ENCODE measurements around the gene ARNT2. TPM values are rescaled to one million over a fixed set of nuclear protein-coding genes. Genes with fewer than 3 reads are reported as not detected.

The ARNT2 gene
- polyA plus RNA-seq, 1 experiment, result 44.6 TPM

GRCh38 chr15:80452166-80452565 lies 48.0 kb downstream of the ARNT2 start:
- Histone ChIP-seq H3K27me3 (ENCODE audit: control insufficient read depth, insufficient read depth, low read length) (no peaks in the 10 kb centered on the region), H3K4me3 (ENCODE audit: low read depth, low read length) (no peak overlapping the region), H3K36me3 (ENCODE audit: control insufficient read depth, insufficient read depth, low read length) (no peaks in the 10 kb centered on the region)
- POLR2A ChIA-PET, result no interaction called here
- CTCF ChIA-PET, result interaction anchor here (0.8 kb wide), 1 partner anchor 34 kb away, joined by 3 read pairs; no protein-coding TSS in a partner anchor
- no peak for TF ChIP-seq CTCF (IDR thresholded peaks at IDR 0.05; ENCODE audit: insufficient read depth, low read depth, low read length)
- no peak for DNase-seq (ENCODE audit: low read depth)

- Histone ChIP-seq H3K4me3 (ENCODE audit: low read depth, low read length) (no peak overlapping the region), H3K36me3 (ENCODE audit: control insufficient read depth, insufficient read depth, low read length) (no peaks in the 10 kb centered on the region), H3K27me3 (ENCODE audit: control insufficient read depth, insufficient read depth, low read length) (no peaks in the 10 kb centered on the region)
- TF ChIP-seq CTCF (IDR thresholded peaks at IDR 0.05; ENCODE audit: insufficient read depth, low read depth, low read length), result no peak
- DNase-seq (ENCODE audit: low read depth), result no peak
- ChIA-PET CTCF (interaction anchor here (0.6 to 4.5 kb wide), 32 partner anchors 8 to 513 kb away, joined by 3 to 117 read pairs (median 4); partner anchors contain the start of gene CEMIP), POLR2A (interaction anchor here (0.5 to 1.0 kb wide), 5 partner anchors 27 to 325 kb away, joined by 3 to 9 read pairs (median 3); partner anchors contain the start of gene CEMIP)
Observed at GRCh38 chr15:80455051-80455648, 51.0 kb downstream of the ARNT2 start.

GRCh38 chr15:80455668-80456442 lies 51.7 kb downstream of the ARNT2 start:
- DNase-seq (ENCODE audit: low read depth), result peak; percentile 88
- ChIA-PET CTCF (interaction anchor here (0.6 to 4.5 kb wide), 42 partner anchors 9 to 513 kb away, joined by 3 to 117 read pairs (median 4); partner anchors contain the start of gene CEMIP), POLR2A (interaction anchor here (0.5 to 1.1 kb wide), 5 partner anchors 58 to 324 kb away, joined by 3 to 9 read pairs (median 3); partner anchors contain the start of gene CEMIP)
- Histone ChIP-seq H3K36me3 (ENCODE audit: control insufficient read depth, insufficient read depth, low read length) (no peaks in the 10 kb centered on the region), H3K27me3 (ENCODE audit: control insufficient read depth, insufficient read depth, low read length) (no peaks in the 10 kb centered on the region), H3K4me3 (ENCODE audit: low read depth, low read length) (no peak overlapping the region)
- peak; percentile 87 for TF ChIP-seq CTCF (IDR thresholded peaks at IDR 0.05; ENCODE audit: insufficient read depth, low read depth, low read length)

GRCh38 chr15:80456517-80457492 lies 52.6 kb downstream of the ARNT2 start:
- POLR2A ChIA-PET, result interaction anchor here (0.7 to 1.1 kb wide), 4 partner anchors 24 to 323 kb away, joined by 3 to 5 read pairs (median 4); partner anchors contain the start of gene CEMIP
- CTCF ChIA-PET, result interaction anchor here (0.6 to 4.5 kb wide), 28 partner anchors 10 to 414 kb away, joined by 3 to 117 read pairs (median 6); partner anchors contain the start of gene CEMIP
- no peak for TF ChIP-seq CTCF (IDR thresholded peaks at IDR 0.05; ENCODE audit: insufficient read depth, low read depth, low read length)
- Histone ChIP-seq H3K36me3 (ENCODE audit: control insufficient read depth, insufficient read depth, low read length) (no peaks in the 10 kb centered on the region; the same call in 1 of the 2 replicates), H3K4me3 (ENCODE audit: low read depth, low read length) (no peak overlapping the region), H3K27me3 (ENCODE audit: control insufficient read depth, insufficient read depth, low read length) (no peaks in the 10 kb centered on the region)
- DNase-seq (ENCODE audit: low read depth), result peak; percentile 68

Data from BJ (cell line).